Erythroblast (primary cell): ENCODE measurements around the gene ZNF582.

Source experiments
- GATA1 ChIP-seq: IDR thresholded peaks from 2 replicates; pipeline ENCODE4 v1.6.1; 2011; ENCODE audit warnings: low read depth, mild to moderate bottlenecking, control low read depth, low read length, moderate library complexity
- POLR2A ChIP-seq: IDR thresholded peaks from 2 replicates; pipeline ENCODE4 v1.6.1; 2011; ENCODE audit warnings: mild to moderate bottlenecking, low read length

GRCh38 chr19:56400485-56400884, 7.2 kb upstream of the ZNF582 start:
- TF ChIP-seq POLR2A: no peak
- no peak for TF ChIP-seq GATA1
